Thyroid gland (tissue), 4 donors: ENCODE measurements around the gene AOAH. TPM values are rescaled to one million over a fixed set of nuclear protein-coding genes. Genes with fewer than 3 reads are reported as not detected.

Experiments used
- DNase-seq, 2 donors: peaks; one replicate each; pipeline ENCODE4 v3.0.0-alpha.2; 2019
- H3K27ac ChIP-seq, 3 donors: fragments of 200-600 bp; sonication (generic); 1 replicate in 2 of 3; 2 replicates in 1 of 3; pipeline ENCODE4 v1.5.1; 2016 to 2019; ENCODE audit warnings: mild to moderate bottlenecking in 1 of 3, moderate library complexity in 1 of 3
- H3K27me3 ChIP-seq: fragments of 200-600 bp; sonication (generic); one replicate; pipeline ENCODE4 v1.5.1; 2019
- H3K36me3 ChIP-seq, 2 donors: fragments of 200-600 bp; sonication (generic); one replicate each; pipeline ENCODE4 v1.5.1; 2016 to 2019
- H3K4me1 ChIP-seq, 2 donors: fragments of 200-600 bp; sonication (generic); one replicate each; pipeline ENCODE4 v1.5.1; 2017 to 2019
- H3K4me3 ChIP-seq, 3 donors: fragments of 200-600 bp; sonication (generic); replicated peaks in 1 of 3; 1 replicate in 2 of 3; 2 replicates in 1 of 3; pipeline ENCODE4 v1.5.1; 2016; ENCODE audit warnings: mild to moderate bottlenecking in 1 of 3
- H3K9me3 ChIP-seq: fragments of 200-600 bp; sonication (generic); one replicate; pipeline ENCODE4 v1.5.1; 2017
- POLR2A ChIP-seq, 2 donors: fragments of 450-650 bp; IDR thresholded peaks; one replicate each; pipeline ENCODE4 v1.6.1; 2017; ENCODE audit warnings: antibody characterized with exemption in 2 of 2, mild to moderate bottlenecking in 2 of 2, moderate library complexity in 1 of 2
- WGBS, 2 donors: methylation state at CpG; one replicate each; pipeline ENCODE4 v1.1.5; 2017; 5-methylcytosine and 5-hydroxymethylcytosine counted together
- intact Hi-C: fragments of 100-400 bp; cut with DNase I; formaldehyde crosslinking; loops from one replicate; pipeline ENCODE4 v1.15.1; 2023
- total RNA-seq, 4 donors: library from RNA; depleted of rRNA; stranded (reverse); fragments of >200 nt; gene quantifications; one replicate each; pipeline ENCODE4 v1.2.3, GENCODE V29; 2016
- TF ChIP-seq, protein P1 (sequence below), 6 experiments: fragments of 200-600 bp in 3 of 6; fragments of 450-650 bp in 3 of 6; sonication (generic) in 3 of 6; IDR thresholded peaks; one replicate each; pipeline ENCODE4 v1.5.1; 2016 to 2019; ENCODE audit warnings: antibody characterized with exemption in 6 of 6, mild to moderate bottlenecking in 2 of 6, inconsistent platforms in 1 of 6, moderate library complexity in 1 of 6

The AOAH gene
- total RNA-seq, 4 donors from 2014 or later = 7.4 to 26.7 (median 12.4) TPM

DNA sequence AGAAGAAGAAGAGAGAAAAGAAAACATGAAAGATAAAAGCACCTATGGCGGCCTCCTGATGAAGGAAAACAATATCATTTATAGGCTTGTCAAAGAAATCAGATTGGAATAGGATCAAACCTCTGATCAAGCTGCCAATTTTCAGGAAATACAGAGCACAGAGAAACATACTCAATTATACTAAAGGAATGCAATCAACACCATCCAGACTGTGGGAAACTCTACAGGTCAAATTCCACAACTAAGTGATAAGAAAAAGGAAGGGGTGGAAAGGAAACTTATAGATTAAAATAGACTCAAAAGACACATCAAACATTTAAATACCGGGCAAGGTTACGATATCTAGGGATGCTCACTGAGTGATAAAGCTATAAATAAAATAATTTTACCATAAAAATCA lies 39.3 kb downstream of the AOAH start:
- Histone ChIP-seq H3K27ac (no peak overlapping the region), H3K9me3 (no peaks in the 10 kb centered on the region), H3K4me3 (no peak overlapping the region), H3K27me3 (no peaks in the 10 kb centered on the region), H3K4me1 (no peaks in the 10 kb centered on the region), H3K36me3 (no peaks in the 10 kb centered on the region)
- TF ChIP-seq, protein P1, sequence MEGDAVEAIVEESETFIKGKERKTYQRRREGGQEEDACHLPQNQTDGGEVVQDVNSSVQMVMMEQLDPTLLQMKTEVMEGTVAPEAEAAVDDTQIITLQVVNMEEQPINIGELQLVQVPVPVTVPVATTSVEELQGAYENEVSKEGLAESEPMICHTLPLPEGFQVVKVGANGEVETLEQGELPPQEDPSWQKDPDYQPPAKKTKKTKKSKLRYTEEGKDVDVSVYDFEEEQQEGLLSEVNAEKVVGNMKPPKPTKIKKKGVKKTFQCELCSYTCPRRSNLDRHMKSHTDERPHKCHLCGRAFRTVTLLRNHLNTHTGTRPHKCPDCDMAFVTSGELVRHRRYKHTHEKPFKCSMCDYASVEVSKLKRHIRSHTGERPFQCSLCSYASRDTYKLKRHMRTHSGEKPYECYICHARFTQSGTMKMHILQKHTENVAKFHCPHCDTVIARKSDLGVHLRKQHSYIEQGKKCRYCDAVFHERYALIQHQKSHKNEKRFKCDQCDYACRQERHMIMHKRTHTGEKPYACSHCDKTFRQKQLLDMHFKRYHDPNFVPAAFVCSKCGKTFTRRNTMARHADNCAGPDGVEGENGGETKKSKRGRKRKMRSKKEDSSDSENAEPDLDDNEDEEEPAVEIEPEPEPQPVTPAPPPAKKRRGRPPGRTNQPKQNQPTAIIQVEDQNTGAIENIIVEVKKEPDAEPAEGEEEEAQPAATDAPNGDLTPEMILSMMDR (IDR thresholded peaks at IDR 0.05) = no peak
- no peak for DNase-seq
- 77 to 84% methylated on average over 3 of the region's 3 CpGs for WGBS, 2 donors
- intact Hi-C loops = no loop called here

DNA sequence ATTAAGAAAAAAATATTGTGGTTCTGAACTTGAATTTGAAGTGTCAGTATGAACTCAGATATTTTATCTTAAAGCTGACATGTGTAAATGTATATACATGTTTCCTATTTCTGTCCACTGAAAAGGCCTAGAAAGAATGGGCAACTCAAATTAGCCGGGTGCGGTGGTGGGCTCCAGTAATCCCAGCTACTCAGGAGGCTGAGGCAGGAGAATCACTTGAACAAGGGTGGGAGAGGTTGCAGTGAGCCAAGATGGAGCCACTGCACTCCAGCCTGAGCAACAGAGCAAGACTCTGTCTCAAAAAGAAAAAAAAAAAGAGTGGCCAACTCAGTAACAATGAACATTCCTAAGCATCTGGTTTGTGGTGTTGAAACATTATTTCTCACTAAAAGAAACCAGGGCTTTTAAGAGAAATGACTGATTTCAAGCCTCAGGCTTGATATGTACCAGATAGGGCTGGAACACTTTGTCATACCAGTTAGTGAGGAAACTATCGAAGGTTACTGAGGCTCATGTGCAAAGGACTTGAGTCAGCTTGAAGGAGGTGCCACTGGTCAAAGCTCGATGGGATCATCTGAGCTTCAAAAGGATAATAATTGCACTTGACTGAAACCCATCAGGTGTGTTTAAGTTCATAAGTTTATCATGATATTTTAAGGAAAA lies 40.5 kb downstream of the AOAH start:
- no peaks in the 10 kb centered on the region for H3K36me3 ChIP-seq
- intact Hi-C loops = no loop called here
- H3K27ac ChIP-seq = no peak overlapping the region
- WGBS, 2 donors = 86 to 90% methylated on average over 4 of the region's 4 CpGs
- H3K9me3 ChIP-seq = no peaks in the 10 kb centered on the region
- no peaks in the 10 kb centered on the region for H3K27me3 ChIP-seq
- no peak overlapping the region for H3K4me3 ChIP-seq
- DNase-seq = no peak
- TF ChIP-seq, protein P1 (IDR thresholded peaks at IDR 0.05) = no peak
- no peak for TF ChIP-seq POLR2A (IDR thresholded peaks at IDR 0.05)
- no peaks in the 10 kb centered on the region for H3K4me1 ChIP-seq

DNA sequence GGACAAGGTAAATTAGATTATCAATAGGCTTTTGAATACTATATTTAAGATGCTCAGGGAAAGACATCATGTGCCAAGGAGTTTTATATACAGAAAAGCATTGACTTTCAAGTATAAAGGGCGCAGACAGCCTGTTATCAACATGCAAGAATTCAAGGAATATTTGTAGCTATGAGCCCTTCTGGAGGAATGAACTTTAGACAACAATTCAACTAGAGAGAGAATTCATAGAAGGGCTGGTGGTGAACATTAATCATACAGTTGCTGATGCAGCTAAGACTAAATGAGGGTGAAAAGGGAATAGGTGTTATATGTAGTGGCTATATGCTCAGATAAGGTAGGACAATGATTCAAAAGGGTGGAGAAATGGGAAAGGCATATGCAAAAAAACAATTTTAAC lies 41.2 kb downstream of the AOAH start:
- 96 to 98% methylated on average over 1 of the region's 1 CpG for WGBS, 2 donors
- no peak for TF ChIP-seq POLR2A (IDR thresholded peaks at IDR 0.05)
- TF ChIP-seq, protein P1 (IDR thresholded peaks at IDR 0.05) = no peak
- H3K36me3 ChIP-seq = no peaks in the 10 kb centered on the region
- no peaks in the 10 kb centered on the region for H3K9me3 ChIP-seq
- no peaks in the 10 kb centered on the region for H3K27me3 ChIP-seq
- no peak for DNase-seq
- H3K4me1 ChIP-seq = no peaks in the 10 kb centered on the region
- intact Hi-C loops = no loop called here
- H3K4me3 ChIP-seq = no peak overlapping the region
- H3K27ac ChIP-seq = no peak overlapping the region

DNA sequence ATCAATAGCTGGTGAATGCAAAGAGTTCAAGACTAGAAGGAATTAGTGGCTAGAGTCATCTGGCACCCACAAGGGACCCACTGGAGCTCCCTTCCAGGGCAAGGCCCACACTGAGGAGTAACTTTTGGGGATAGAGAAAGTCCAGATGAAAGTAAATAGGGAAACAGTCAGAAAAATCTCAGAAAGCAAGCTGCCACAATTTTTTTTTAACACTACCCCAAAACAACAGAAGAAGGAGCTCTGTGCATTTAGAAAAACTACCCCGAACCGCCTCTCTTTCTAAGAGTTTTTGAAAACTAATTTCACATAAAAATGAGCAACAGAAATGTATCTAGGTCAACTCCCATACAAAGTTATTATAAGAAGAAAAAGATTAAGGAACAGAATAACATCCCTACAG lies 42.2 kb downstream of the AOAH start:
- intact Hi-C loops = no loop called here
- no peak for TF ChIP-seq POLR2A (IDR thresholded peaks at IDR 0.05)
- TF ChIP-seq, protein P1 (IDR thresholded peaks at IDR 0.05) = no peak

DNA sequence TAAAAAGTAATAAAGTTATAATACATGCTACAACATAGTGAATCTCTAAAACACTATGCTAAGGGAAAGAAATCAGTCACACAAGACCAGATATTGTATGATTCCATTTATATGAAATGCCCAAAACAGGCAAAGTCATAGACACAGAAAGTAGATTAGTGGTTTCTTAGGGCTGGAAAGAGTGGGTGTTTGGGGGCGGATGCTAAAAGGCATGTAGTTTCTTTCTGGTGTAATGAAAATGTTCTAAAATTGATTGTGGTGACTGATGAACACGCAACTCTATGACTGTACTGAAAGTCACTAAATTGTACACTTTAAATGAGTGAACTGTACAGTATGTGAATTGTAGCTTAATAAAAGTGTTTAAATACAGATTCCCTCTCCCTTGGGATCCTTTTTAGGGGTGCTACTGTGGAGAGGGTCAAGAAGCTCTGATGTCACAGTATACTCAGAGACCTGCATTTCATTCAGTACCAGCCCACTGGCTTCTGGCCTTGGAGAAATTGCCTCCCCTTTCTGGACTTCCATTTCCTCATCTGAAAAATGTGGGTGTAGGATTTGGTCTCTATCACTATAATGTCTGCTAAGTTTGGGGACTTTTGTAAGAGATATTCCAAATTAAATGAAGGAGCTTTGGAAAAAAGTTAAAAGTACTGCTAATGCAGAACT lies 46.4 kb downstream of the AOAH start:
- H3K4me3 ChIP-seq = no peak overlapping the region
- H3K4me1 ChIP-seq = no peaks in the 10 kb centered on the region
- no peaks in the 10 kb centered on the region for H3K36me3 ChIP-seq
- intact Hi-C loops = no loop called here
- WGBS, 2 donors = 82 to 94% methylated on average over 2 of the region's 2 CpGs
- no peak overlapping the region for H3K27ac ChIP-seq
- TF ChIP-seq, protein P1 (IDR thresholded peaks at IDR 0.05) = no peak
- no peak for TF ChIP-seq POLR2A (IDR thresholded peaks at IDR 0.05)
- H3K27me3 ChIP-seq = no peaks in the 10 kb centered on the region
- H3K9me3 ChIP-seq = no peaks in the 10 kb centered on the region
- DNase-seq = no peak

More for the DNA sequence above, 42.2 kb downstream of the AOAH start:
- Histone ChIP-seq H3K9me3 (no peaks in the 10 kb centered on the region), H3K27ac (no peak overlapping the region), H3K36me3 (no peaks in the 10 kb centered on the region), H3K4me3 (no peak overlapping the region), H3K27me3 (no peaks in the 10 kb centered on the region), H3K4me1 (no peaks in the 10 kb centered on the region)
- DNase-seq = no peak
- 89 to 90% methylated on average over 2 of the region's 2 CpGs for WGBS, 2 donors
